Body of pancreas (tissue), 4 donors: Measurements from ENCODE around the gene SUSD5.

Experiments used
- POLR2A ChIP-seq, 3 donors: fragments of 450-650 bp; IDR thresholded peaks; one replicate each; pipeline ENCODE4 v1.6.1; 2016; ENCODE audit warnings: antibody characterized with exemption in 3 of 3, mild to moderate bottlenecking in 2 of 3
- TF ChIP-seq, protein P1 (sequence below), 7 experiments: fragments of 450-650 bp in 4 of 7; fragments of 200-600 bp in 3 of 7; sonication (generic) in 3 of 7; IDR thresholded peaks; one replicate each; pipeline ENCODE4 v1.5.1; 2016 to 2019; ENCODE audit warnings: antibody characterized with exemption in 7 of 7

DNA sequence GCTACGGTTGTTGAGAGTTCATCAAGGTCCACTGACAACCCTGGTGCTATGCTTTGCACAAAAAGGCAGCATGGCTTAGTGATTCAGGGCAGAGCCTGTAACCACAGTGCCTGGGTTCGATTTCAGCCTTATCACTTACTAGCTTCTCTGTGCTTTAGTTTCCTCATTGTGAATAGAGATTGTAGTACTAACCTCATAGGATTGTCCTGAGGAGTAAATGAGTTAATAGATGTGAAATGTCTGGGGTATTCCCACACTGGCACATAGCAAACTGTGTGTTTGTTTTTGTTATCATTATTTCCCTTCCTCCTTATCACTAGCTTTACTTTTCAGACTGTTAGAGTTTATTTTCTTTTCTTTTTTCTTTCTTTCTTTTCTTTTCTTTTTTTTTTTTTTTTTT is 88.5 kb downstream of the SUSD5 start:
- TF ChIP-seq, protein P1, sequence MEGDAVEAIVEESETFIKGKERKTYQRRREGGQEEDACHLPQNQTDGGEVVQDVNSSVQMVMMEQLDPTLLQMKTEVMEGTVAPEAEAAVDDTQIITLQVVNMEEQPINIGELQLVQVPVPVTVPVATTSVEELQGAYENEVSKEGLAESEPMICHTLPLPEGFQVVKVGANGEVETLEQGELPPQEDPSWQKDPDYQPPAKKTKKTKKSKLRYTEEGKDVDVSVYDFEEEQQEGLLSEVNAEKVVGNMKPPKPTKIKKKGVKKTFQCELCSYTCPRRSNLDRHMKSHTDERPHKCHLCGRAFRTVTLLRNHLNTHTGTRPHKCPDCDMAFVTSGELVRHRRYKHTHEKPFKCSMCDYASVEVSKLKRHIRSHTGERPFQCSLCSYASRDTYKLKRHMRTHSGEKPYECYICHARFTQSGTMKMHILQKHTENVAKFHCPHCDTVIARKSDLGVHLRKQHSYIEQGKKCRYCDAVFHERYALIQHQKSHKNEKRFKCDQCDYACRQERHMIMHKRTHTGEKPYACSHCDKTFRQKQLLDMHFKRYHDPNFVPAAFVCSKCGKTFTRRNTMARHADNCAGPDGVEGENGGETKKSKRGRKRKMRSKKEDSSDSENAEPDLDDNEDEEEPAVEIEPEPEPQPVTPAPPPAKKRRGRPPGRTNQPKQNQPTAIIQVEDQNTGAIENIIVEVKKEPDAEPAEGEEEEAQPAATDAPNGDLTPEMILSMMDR (IDR thresholded peaks at IDR 0.05), result no peak
- TF ChIP-seq POLR2A (IDR thresholded peaks at IDR 0.05), result no peak
